ES-I3 (cell line): Measurements from ENCODE around the gene REL.

Experiments used
- H3K36me3 ChIP-seq: 2 replicates; pipeline ENCODE4 v1.6.1; 2013; ENCODE audit warnings: mild to moderate bottlenecking, low read length, control low read depth, moderate library complexity; ENCODE audit not compliant: insufficient read depth
- H3K4me1 ChIP-seq: 2 replicates; pipeline ENCODE4 v1.6.1; 2013; ENCODE audit warnings: mild to moderate bottlenecking, control low read depth, low read length; ENCODE audit not compliant: insufficient read depth
- H3K9ac ChIP-seq: 2 replicates; pipeline ENCODE4 v1.6.1; 2013; ENCODE audit warnings: low read depth, mild to moderate bottlenecking, low read length, moderate library complexity
- H3K9me3 ChIP-seq: 2 replicates; pipeline ENCODE4 v1.6.1; 2013; ENCODE audit warnings: mild to moderate bottlenecking, low read length, moderate library complexity; ENCODE audit not compliant: control insufficient read depth, insufficient read depth

Gene REL

DNA sequence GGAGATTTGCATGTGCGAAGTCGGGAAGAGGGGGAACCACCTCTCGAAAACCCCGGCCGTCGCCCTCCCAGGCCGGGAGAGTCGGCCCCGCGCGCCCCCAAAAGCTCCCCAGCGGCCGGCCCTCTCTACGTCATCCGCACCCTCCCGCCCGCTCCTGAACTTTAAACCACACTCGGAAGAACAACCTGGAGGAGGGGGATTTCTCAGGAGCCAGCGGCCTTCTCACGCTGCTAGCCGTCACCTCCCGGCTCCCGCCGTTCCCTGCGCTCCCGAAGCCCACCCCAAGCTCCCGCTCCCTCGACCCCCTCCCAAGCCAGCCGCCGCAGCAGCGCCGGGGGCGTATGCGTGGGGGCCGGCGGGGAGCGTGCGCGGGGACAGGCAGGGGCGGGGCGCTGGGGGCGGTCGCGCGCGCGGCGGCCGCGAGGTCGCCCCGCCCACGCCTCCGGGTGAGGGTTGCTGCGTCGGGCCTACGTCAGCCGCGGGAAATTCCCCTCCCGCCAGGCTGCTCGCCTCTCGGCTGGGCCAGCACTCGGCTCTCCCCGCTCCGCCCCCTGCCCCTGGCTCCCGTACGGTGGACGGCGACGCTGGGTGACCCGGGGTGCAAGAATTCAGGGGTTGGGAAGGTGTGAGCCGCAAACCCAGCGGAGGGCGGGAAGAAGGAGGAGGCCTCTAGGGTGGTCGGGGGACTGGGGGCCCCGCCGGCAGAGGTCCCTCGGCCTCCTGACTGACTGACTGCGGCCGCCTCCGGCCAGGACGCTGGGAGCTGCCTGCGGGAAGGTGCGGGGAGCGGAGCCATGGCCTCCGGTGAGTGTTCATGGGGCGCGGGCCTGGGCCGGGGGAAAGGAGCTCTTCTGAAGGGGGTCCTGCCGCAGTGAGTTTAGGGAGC is at the start of gene REL:
Gene REL (plus strand): TSS at position 528 of the 886 bp plus-strand sequence. CDS start 267 bp downstream, at position 795.
- Histone ChIP-seq H3K36me3 (no peaks in the 10 kb centered on the region), H3K9me3 (no peaks in the 10 kb centered on the region), H3K4me1 (peaks cover 3% of the 10 kb centered on the region; the same call in 1 of the 2 replicates), H3K9ac (peak within 1 kb of the TSS; percentile 96)

DNA sequence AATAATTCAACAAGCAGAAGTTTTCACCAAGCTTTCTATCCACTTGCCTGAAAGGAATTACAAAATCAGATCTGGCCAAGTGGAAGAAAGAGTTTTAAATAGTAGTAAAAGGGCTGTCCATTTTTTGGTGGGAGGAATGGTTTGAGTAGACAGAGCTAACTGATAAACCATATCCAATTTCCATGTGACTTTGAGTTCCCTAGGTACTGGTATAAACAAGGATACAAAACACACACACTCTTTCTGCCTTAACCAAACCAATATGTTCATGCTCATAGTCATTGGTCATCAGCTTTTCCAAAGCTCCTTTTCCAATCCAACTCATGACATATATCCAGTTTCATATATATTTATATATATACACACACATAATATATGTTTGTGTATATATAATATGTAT is 49.5 kb upstream of the REL start:
- H3K9me3 ChIP-seq = no peaks in the 10 kb centered on the region
- 0 out of 2 replicates have a peak, but pooled peaks cover 3% of the 10 kb centered on the region for H3K4me1 ChIP-seq
- no peak overlapping the region for H3K9ac ChIP-seq
- no peaks in the 10 kb centered on the region for H3K36me3 ChIP-seq

DNA sequence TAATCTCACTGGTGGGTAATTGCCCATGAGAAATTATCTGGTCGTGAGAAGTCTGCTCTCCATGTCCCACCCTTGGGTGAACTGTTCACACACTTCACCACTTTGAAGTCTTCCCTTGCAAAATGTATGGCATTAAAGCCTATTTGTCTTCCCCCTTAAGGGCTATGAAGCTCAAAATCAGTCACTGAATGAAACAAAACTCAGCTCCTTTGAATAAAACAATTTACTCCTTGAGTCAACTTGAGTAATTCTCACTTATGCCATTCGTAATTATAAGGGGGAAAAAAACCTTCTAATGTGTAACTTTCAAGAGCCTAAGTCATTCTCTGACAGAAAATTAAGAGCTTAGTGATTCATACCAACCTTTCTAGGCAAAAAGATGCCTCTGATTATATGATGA is 48.8 kb upstream of the REL start:
- Histone ChIP-seq H3K9me3 (no peaks in the 10 kb centered on the region), H3K36me3 (no peaks in the 10 kb centered on the region), H3K9ac (no peak overlapping the region), H3K4me1 (0 out of 2 replicates have a peak, but pooled peaks cover 3% of the 10 kb centered on the region)

DNA sequence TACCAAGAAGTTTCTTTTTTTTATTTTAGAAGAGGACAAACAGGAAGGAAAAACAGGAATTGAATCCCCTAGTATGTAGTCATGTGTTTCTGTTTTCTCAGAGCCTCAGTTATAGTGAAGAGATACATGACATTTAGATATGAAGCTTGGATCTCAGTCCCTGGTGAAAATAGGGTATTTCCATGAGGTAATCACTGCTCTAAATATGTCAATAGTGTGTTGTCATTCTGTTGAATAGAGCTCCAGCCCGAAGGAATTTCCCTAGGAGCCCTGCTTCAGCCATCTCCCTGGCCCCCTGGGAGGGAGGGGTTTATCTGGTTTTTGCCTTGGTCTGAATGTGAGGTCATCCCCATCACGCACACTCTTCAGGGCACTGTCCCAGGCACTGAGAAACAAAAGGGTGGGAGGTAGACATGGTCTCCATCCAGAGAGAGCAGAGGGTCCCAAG is 47.1 kb upstream of the REL start:
- 0 out of 2 replicates have a peak, but pooled peaks cover 3% of the 10 kb centered on the region for H3K4me1 ChIP-seq
- H3K36me3 ChIP-seq = no peaks in the 10 kb centered on the region
- H3K9ac ChIP-seq = no peak overlapping the region
- H3K9me3 ChIP-seq = no peaks in the 10 kb centered on the region

DNA sequence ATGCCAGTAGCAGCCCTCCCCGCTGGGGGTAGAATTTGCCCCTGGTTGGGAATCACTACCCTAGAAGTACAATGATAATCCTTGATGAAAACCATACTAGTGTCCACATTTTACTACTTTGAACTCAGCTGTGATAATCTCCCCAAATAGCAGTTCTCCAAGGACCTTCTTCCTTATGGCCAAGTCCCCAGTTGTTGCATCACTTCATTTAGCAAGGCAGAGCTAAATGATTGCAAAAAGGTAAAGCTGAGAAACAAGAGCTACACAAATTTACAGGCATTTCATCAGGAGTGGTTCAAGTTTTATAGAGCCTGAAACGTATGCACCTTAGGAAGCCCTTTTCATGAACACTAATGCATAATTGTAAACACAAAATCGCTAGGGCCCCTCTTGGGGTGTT is 44.9 kb upstream of the REL start:
- no peak overlapping the region for H3K9ac ChIP-seq
- 0 out of 2 replicates have a peak, but pooled peaks cover 3% of the 10 kb centered on the region for H3K4me1 ChIP-seq
- H3K9me3 ChIP-seq = no peaks in the 10 kb centered on the region
- no peaks in the 10 kb centered on the region for H3K36me3 ChIP-seq

DNA sequence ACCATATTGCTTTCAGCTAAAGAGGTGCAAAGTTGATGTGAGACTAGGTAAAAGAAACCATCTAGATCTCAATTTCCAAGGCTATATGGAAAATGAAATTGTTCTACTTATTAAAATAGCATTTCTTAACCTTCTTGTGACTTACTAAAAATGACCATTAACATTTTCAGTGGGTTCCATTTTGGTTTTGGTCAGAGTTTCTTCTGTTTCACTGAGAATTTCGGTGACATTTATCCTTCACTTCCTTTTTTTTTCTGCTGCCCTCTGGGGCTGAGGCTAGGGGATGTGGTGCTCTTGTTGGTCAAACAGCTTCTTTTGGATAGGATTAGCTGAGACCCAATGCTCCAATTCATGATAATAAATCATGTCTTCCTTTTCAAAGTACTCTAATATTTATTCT is 44.3 kb upstream of the REL start:
- Histone ChIP-seq H3K4me1 (0 out of 2 replicates have a peak, but pooled peaks cover 3% of the 10 kb centered on the region), H3K36me3 (no peaks in the 10 kb centered on the region), H3K9me3 (no peaks in the 10 kb centered on the region), H3K9ac (no peak overlapping the region)

DNA sequence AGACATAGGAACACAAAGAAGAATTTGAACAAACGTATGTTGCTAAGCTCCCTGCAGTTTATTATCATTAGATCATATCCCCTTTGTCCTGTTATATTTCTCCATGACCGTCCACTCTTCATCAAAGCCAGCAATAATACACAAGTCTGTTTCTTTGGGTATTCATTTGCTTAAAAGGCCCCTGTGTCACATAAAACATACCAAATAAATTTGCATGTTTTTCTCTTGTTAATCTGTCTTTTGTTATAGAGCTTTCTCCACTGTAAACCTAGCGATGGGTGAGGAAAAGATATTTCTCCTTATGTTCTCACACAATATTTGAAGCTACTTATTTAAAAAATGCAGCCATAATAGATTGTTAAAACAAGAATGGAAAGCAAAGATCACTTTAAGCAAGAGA is 42.9 kb upstream of the REL start:
- 0 out of 2 replicates have a peak, but pooled peaks cover 3% of the 10 kb centered on the region for H3K4me1 ChIP-seq
- H3K9ac ChIP-seq = no peak overlapping the region
- no peaks in the 10 kb centered on the region for H3K36me3 ChIP-seq
- no peaks in the 10 kb centered on the region for H3K9me3 ChIP-seq

DNA sequence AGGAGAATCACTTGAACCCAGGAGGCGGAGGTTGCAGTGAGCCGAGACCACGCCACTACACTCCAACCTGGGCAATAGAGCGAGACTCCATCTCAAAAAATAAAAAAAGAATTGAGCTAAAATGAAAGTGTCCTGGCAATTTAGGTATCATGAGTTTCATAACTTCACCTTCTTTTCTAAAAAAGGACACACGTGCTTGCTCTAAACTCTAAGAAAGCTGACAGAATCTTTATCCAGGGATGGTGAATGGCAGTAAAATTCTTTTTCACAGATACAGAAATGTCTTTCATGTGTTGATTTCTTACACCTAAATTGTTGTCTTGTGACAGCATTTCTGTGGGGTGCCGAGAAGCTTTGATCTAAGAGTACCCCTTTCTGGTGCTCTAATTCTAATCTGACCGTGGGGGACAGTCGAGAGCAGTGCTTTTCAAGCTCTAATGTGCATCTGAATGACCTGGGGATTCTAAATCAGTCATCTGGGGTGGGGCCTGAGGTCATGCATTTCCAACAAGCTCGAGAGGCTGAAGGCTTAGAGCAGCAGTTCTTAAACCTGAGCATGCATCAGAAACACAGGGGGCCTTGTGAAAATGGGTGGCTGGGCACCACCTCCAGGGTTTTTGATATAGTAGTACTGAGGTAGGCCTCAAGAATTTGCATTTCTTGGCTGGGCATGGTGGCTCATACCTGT is 42.1 kb upstream of the REL start:
- H3K9ac ChIP-seq = no peak overlapping the region
- no peaks in the 10 kb centered on the region for H3K9me3 ChIP-seq
- H3K36me3 ChIP-seq = no peaks in the 10 kb centered on the region
- 0 out of 2 replicates have a peak, but pooled peaks cover 3% of the 10 kb centered on the region for H3K4me1 ChIP-seq

DNA sequence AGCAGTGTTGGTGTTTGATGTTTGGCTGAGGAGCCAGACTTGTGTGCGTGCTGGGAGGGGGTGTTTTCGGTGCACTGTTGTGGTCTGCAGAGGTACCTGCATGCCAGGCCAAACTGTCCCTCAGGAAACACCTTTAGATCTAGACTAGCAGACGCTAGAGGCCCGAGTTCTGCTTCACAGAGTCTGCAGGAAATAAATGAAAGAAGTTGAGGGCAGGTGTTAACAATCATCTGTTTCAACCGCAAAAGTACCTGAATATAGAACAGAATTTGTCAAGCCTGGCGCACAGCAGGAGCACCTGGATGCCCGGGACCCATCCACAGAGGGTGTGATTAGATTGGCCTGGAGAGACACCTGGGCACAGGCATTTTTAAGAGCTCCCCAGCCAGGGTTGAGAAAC is 40.5 kb upstream of the REL start:
- H3K36me3 ChIP-seq = no peaks in the 10 kb centered on the region
- no peak overlapping the region for H3K9ac ChIP-seq
- no peaks in the 10 kb centered on the region for H3K4me1 ChIP-seq
- H3K9me3 ChIP-seq = no peaks in the 10 kb centered on the region

DNA sequence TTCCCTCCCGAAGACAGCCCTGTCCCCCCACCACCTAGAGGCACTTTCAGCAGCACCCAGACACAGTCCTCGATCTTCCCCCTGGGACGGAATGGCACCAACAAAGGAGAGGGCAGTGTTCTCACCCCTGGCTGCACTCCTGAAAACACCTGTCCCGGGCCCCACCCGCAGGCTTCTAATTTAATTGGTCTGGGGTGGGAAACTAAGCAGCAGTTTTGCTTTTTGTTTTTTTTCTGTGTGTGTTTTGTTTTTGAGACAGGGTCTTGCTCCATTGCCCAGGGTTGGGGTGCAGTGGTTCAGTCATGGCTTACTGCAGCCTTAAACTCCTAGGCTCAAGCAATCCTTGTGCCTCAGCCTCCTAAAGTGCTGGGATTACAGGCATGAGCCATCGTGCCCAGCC is 38.4 kb upstream of the REL start:
- Histone ChIP-seq H3K36me3 (no peaks in the 10 kb centered on the region), H3K4me1 (no peaks in the 10 kb centered on the region), H3K9me3 (no peaks in the 10 kb centered on the region), H3K9ac (no peak overlapping the region)

DNA sequence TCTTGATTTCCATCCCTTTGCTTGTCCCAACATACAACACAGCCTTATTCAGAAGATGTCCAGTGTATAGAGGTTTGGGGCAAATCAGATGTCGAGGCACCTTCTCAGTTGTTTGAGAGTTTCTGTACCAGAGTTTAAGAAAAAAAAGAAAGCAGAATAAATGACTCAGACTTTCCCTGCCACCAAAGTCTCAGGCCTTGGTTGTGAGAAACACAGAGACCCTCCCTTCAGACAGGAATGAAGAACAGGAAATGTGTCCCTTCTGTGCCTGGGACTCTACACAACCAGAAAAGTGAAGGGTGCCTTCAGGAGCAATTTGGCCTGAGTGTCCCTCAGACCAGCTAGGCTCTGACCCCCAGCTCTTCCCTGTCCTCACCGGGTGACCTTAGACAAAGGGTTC is 37.3 kb upstream of the REL start:
- Histone ChIP-seq H3K4me1 (no peaks in the 10 kb centered on the region), H3K9ac (no peak overlapping the region), H3K36me3 (no peaks in the 10 kb centered on the region), H3K9me3 (no peaks in the 10 kb centered on the region)

DNA sequence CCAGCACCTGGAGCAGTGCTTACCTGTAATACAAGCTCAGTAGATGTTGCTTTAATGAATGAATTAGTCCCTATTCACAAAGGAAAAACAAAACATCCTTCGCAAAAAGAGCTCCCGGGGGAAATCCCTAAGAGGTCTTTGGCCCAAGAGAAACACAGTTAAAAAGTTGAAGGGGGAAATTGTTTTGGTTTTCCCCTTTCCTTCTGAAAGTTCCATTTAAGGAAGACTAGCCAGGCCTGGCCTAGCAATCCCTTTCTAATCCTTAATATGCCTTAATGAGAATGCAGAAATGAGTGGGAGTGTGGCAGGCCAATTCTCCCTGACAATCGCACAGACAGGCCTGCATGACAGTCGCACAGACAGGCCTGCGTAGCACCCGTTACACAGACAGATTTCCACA is 33.5 kb upstream of the REL start:
- Histone ChIP-seq H3K4me1 (no peaks in the 10 kb centered on the region), H3K36me3 (no peaks in the 10 kb centered on the region), H3K9me3 (no peaks in the 10 kb centered on the region), H3K9ac (no peak overlapping the region)

DNA sequence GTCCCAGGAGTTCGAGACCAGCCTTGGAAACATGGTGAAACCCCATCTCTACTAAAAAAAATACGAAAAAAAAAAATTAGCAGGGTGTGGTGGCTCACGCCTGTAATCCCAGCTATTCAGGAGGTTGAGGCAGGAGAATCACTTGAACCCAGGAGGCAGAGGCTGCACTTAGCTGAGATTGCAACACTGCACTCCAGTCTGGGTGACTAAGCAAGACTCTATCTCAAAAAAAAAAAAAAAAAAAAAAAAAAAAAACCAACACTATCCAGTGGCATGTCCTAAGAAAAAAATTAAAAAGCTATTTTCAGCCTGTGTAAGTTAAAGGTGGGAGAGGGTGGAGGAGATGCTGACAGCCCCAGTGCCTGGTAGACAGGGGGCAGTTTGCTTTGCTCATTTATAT is 32.2 kb upstream of the REL start:
- H3K9ac ChIP-seq = no peak overlapping the region
- H3K9me3 ChIP-seq = no peaks in the 10 kb centered on the region
- no peaks in the 10 kb centered on the region for H3K4me1 ChIP-seq
- no peaks in the 10 kb centered on the region for H3K36me3 ChIP-seq

DNA sequence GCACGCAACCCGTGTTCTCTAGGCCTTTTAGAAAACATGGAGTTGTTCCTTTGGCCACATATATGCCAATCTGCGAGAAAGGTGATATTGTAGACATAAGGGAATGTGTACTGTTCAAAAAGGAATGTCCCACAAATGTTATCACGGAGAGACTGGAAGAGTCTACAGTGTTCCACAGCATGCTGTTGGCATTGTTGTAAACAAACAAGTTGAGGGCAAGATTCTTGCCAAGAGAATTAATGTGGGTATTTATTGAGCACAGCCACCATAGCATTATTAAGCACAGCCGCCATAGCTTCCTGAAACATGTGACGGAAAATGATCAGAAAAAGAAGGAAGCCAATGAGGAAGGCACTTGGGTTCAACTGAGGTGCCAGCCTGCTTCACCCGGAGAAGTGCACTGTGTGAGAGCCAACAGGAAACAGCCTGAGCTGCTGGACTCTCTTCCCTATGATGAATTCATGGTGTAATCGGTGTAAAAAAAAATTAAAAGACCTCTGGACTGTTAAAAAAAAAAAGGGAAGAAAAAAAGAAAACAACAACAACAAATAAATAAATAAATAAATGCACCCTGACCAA is 29.0 kb upstream of the REL start:
- H3K4me1 ChIP-seq = no peaks in the 10 kb centered on the region

More for the DNA sequence above, 29.0 kb upstream of the REL start:
- Histone ChIP-seq H3K9me3 (no peaks in the 10 kb centered on the region), H3K9ac (no peak overlapping the region), H3K36me3 (no peaks in the 10 kb centered on the region)
